Measurements from ENCODE around the gene ANXA6. TPM values are rescaled to one million over a fixed set of nuclear protein-coding genes. Genes with fewer than 3 reads are reported as not detected.

ANXA6 gene
- total RNA-seq, 1 experiment from 2014 or later = 51.9 TPM

DNA sequence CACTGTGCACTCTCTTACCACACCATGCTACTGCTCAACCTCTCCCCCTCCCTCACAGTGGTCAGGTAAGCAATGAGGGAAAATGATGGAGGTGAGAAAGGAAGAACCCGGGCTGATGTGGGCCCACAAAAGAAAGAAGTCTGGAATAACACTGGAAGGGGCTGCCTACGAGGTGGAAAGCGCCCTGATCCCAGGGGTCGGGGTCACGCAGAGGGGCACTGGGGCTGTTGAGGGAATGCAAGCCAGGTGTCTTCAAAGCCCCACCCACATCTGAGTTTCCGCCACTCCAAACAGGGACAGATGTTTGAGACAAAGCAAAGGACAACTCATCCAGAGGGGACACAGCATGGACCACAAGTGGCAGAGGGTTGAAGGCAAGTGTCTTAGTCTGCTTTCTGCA, 81.0 kb downstream of the ANXA6 start:
- Mint-ChIP-seq H3K27ac (ENCODE audit: unreplicated experiment) (peak overlapping the region; percentile 36), H3K4me3 (ENCODE audit: unreplicated experiment) (no peak overlapping the region), H3K27me3 (ENCODE audit: insufficient read depth, unreplicated experiment) (no peaks in the 10 kb centered on the region), H3K9me3 (ENCODE audit: unreplicated experiment) (no peaks in the 10 kb centered on the region), H3K36me3 (ENCODE audit: insufficient read depth, unreplicated experiment) (peaks cover 20% of the 10 kb centered on the region), H3K4me1 (ENCODE audit: low read depth, unreplicated experiment) (peaks cover 39% of the 10 kb centered on the region)
- DNase-seq = no peak
- ChIA-PET POLR2A (interaction anchor here (0.6 kb wide), 1 partner anchor 39 kb away, joined by 3 read pairs; no protein-coding TSS in a partner anchor), CTCF (interaction anchor here (0.6 to 0.7 kb wide), 2 partner anchors 10 to 229 kb away, joined by 4 to 6 read pairs; no protein-coding TSS in a partner anchor)
- no peaks in the 10 kb centered on the region for H3K9me3 ChIP-seq
- H3K36me3 ChIP-seq (ENCODE audit: control insufficient read depth, insufficient read depth, low read length) = no peaks in the 10 kb centered on the region; the same call in none of the 2 replicates
- TF ChIP-seq CTCF (IDR thresholded peaks at IDR 0.05; ENCODE audit: insufficient read depth in 1 of 2, low read depth in 1 of 2, low read length in 1 of 2, severe bottlenecking in 1 of 2, unreplicated experiment in 1 of 2) = no peak
- H3K4me1 ChIP-seq = peaks cover 18% of the 10 kb centered on the region
- BruUV-seq (replicated peaks) = no TSS peak
- no peaks in the 10 kb centered on the region for H3K27me3 ChIP-seq (replicated peaks; ENCODE audit: control insufficient read depth, insufficient read depth, low read length)
- no peak overlapping the region for H3K4me3 ChIP-seq (ENCODE audit: low read depth, low read length)
- intact Hi-C loops (cut with micrococcal nuclease; ENCODE audit: unreplicated experiment) = no loop called here

GRCh38 chr5:151075698-151076331, 81.8 kb downstream of the ANXA6 start:
- CTCF ChIA-PET = no interaction called here
- Histone ChIP-seq H3K27me3 (replicated peaks; ENCODE audit: control insufficient read depth, insufficient read depth, low read length) (no peaks in the 10 kb centered on the region), H3K4me1 (peaks cover 19% of the 10 kb centered on the region), H3K9me3 (no peaks in the 10 kb centered on the region), H3K36me3 (ENCODE audit: control insufficient read depth, insufficient read depth, low read length) (no peaks in the 10 kb centered on the region; the same call in none of the 2 replicates), H3K4me3 (ENCODE audit: low read depth, low read length) (no peak overlapping the region)
- intact Hi-C loops (cut with micrococcal nuclease; ENCODE audit: unreplicated experiment) = no loop called here
- peak overlapping the region; percentile 36 for H3K27ac Mint-ChIP-seq (ENCODE audit: unreplicated experiment)
- no peak for DNase-seq
- no TSS peak for BruUV-seq (replicated peaks)
- H3K27me3 Mint-ChIP-seq (ENCODE audit: insufficient read depth, unreplicated experiment) = no peaks in the 10 kb centered on the region
- POLR2A ChIA-PET = interaction anchor here (0.6 kb wide), 1 partner anchor 38 kb away, joined by 3 read pairs; no protein-coding TSS in a partner anchor
- TF ChIP-seq CTCF (IDR thresholded peaks at IDR 0.05; ENCODE audit: insufficient read depth in 1 of 2, low read depth in 1 of 2, low read length in 1 of 2, severe bottlenecking in 1 of 2, unreplicated experiment in 1 of 2) = no peak
- peaks cover 20% of the 10 kb centered on the region for H3K36me3 Mint-ChIP-seq (ENCODE audit: insufficient read depth, unreplicated experiment)
- no peak overlapping the region for H3K4me3 Mint-ChIP-seq (ENCODE audit: unreplicated experiment)
- no peaks in the 10 kb centered on the region for H3K9me3 Mint-ChIP-seq (ENCODE audit: unreplicated experiment)
- H3K4me1 Mint-ChIP-seq (ENCODE audit: low read depth, unreplicated experiment) = peaks cover 39% of the 10 kb centered on the region

- H3K4me3 ChIP-seq (ENCODE audit: low read depth, low read length) = no peak overlapping the region
- Mint-ChIP-seq H3K4me3 (ENCODE audit: unreplicated experiment) (no peak overlapping the region), H3K27ac (ENCODE audit: unreplicated experiment) (no peak overlapping the region), H3K36me3 (ENCODE audit: insufficient read depth, unreplicated experiment) (peaks cover 15% of the 10 kb centered on the region), H3K9me3 (ENCODE audit: unreplicated experiment) (no peaks in the 10 kb centered on the region), H3K27me3 (ENCODE audit: insufficient read depth, unreplicated experiment) (no peaks in the 10 kb centered on the region), H3K4me1 (ENCODE audit: low read depth, unreplicated experiment) (peaks cover 32% of the 10 kb centered on the region)
- ChIA-PET POLR2A (no interaction called here), CTCF (no interaction called here)
- H3K4me1 ChIP-seq = peaks cover 16% of the 10 kb centered on the region
- peaks cover 3% of the 10 kb centered on the region for H3K36me3 ChIP-seq (ENCODE audit: control insufficient read depth, insufficient read depth, low read length)
- no peaks in the 10 kb centered on the region for H3K9me3 ChIP-seq
- no peak for DNase-seq
- BruUV-seq (replicated peaks) = no TSS peak
- intact Hi-C loops (cut with micrococcal nuclease; ENCODE audit: unreplicated experiment) = no loop called here
- H3K27me3 ChIP-seq (replicated peaks; ENCODE audit: control insufficient read depth, insufficient read depth, low read length) = no peaks in the 10 kb centered on the region
- no peak for TF ChIP-seq CTCF (IDR thresholded peaks at IDR 0.05; ENCODE audit: insufficient read depth in 1 of 2, low read depth in 1 of 2, low read length in 1 of 2, severe bottlenecking in 1 of 2, unreplicated experiment in 1 of 2)
Observed at GRCh38 chr5:151074557-151074956, 83.0 kb downstream of the ANXA6 start.
